C1 segment of cervical spinal cord (tissue), 14 donors: ENCODE data around the gene CSNK1D.

Source experiments
- DNase-seq, 14 donors: peaks; one replicate each; lab custom pipeline; 2025; lab: John Stamatoyannopoulos, UW

CSNK1D gene

DNA sequence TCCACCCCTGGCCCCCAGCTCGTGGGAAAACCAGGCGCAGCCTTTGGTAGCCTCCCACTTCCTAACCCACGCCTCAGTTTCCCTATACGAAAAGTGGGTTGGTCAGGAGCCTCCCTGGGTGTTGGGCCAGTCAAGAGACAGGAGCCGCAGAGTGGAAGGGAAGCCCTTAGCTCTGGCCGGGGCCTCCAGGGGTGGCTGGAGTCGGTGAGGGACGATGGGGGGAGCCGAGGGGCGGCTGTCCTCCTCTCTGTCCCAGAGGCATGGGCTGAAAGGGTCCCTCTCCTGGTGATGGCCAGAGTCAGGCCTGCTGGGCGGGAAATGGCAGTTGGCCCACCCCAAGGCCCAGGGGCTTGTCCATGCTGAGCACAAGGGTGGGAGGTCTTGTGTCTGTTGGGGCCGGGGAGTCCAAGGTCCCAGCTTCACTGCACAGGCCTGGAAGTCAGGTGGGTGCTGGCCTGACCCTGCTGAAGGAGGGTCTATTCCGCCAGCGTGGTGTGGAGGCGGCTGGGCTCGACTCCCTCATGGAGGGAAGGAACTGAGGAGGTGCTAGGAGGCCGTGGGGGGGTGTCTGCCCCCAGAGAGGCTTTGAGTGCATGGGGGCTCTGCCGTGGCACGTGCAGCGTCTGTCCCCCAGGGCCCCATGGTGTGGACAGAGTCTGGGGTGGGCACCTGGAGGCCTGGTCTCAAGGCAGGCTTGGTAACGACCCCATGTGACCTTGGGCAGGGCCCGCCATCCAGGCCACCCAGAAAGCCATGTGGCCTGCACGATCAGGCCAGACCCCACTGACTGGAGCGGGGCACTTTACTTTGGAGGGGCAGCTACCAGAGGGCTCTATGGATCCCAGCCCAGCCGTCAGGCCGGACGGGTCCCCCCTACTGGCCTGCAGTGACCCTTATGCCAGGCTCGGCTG lies 43.5 kb downstream of the CSNK1D start:
- DNase-seq: no peak

DNA sequence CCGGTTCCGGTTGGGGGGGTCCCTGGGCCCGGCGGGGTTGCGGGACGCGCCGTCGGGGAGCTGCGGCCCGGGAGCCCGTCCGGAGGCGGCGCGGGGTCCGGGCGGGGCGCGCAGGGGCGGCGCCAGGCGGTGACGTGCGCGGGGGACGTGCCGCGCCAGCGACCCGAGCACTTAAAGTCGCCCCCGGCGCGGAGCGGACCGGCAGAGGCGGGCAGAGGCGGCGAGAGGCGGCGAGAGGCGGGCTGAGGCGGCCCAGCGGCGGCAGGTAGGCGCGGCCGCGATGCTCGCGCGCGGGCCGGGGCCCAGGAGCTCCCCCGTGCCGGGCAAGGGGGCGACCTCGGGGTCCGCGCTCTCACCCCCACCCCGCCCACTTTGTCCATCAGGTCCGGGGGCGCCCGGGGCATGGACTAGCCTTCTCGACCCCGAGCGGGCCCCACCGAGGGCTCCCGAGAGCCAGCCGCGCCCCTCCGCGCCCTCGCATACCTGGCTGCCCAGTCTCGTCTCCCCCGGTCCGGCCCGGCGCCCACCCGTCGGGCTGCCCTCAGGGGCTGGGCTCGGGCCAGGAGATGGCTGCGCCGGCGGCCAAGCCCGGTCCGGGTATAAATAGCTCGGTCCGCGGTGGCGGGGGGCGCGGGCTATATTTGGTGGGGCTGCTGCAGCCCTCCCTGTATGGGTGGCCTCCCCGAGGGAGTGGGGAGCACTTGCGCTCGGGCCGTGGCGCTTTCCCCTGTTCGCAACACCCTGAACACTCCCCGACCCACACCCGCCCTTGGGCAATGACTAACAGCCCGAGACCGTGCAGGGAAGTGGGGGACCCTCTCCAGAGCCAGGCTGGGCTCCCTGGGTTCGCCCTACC lies 44.4 kb downstream of the CSNK1D start, which contains the start of gene SLC16A3:
Gene SLC16A3 (plus strand): TSS at position 201 of the 856 bp plus-strand sequence. CDS start 6,967 bp downstream, outside the sequence.
- DNase-seq: peak in 3 of 14 donors; percentile 33 to 50 (median 43)

GRCh38 chr17:82228278-82228841 lies 45.1 kb downstream of the CSNK1D start:
- no peak for DNase-seq

DNA sequence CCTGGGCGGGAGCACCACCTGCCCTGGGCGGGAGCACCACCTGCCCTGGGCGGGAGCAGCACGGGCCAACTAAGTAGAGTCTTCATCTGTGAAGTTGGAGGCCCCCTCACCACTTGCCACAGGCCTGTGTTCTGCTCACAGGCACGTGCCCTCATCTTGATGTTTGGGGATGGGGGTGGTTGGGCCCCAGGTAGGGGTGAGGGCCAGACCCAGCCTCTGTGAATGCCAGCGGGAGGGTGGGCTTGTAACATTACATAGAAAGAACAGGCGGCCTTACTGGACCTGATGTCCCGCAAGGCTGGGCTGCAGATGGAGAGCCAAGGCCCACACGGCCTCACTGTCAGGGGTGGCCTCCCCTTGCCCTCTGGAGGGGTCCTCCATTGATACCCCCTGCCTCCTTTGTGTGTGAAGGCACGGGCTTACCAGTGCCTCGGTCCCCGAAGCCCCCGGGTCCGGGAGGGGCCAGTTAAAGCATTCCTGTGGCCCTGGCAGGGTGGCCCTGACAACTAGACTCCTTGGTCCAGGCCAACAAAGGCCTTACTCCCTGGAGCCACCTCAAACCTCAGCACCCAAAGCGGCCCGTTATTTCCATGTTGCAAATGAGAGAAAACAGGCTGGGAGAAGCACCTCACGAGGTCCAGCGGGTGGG lies 45.7 kb downstream of the CSNK1D start:
- DNase-seq: no peak

GRCh38 chr17:82226809-82227628 lies 46.5 kb downstream of the CSNK1D start:
- DNase-seq: no peak

DNA sequence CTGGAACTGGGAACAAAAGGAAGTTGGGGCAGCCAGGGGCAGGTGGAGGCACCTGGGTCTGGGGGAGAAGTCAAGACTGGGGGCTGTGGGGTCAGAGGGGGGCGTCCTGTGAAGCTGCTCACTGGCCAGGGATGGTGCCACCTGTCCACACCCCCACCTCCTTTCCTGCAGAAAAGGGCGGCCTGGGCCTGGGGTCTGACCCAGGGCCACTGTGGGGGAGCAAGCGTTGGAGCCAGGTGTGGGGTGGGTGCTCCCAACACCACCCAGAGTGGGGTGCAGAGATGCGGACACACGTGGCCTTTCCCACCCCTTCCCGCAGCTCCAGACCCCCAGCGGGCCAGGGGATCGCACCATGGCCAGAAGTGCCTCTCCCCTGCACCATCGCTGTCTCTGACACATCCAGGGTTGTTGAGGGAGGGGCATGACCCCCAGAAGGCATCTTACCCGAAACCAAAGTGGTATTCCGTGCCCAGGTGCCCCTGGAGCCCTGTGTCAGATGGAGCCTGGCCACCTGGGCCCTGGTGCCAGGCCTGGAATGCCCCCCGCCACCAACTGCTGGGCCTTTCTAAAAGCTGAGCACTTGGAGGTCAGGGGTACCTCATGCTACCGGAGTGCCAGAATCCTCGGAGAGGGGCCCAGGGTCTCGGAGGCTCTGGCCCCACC lies 47.2 kb downstream of the CSNK1D start:
- no peak for DNase-seq

DNA sequence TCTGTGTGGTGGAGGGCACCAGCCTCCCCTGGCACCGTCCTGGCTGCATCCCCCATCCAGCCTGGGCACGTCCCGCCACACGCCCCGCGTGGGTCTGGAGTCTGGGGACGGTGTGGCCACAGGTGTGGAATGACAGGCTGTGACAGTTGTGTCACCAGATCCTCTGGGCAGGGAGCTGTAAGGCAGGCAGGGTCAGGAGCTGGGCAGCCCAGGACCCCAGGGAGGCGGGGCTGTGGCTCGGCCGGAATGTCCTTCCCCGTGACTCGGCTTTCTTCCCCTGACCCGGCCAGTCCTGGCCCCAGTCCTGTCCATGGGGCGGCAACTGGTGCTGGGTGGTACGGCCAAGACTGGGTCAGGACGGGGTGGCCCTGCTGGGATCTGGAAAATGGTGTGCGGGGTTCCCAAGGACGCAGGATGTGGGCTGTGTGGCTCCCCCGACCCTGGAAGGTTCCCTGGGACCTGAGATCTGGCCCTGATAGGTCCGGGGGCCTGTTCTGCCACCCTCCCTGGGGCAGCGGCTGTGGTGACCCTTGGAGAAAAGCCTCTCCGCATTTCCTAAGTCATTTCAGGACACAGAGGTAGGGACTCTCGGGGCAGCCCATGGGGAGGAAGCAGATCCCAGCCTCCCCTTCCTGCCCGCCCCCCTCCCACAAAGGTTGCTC lies 48.0 kb downstream of the CSNK1D start:
- DNase-seq: no peak

DNA sequence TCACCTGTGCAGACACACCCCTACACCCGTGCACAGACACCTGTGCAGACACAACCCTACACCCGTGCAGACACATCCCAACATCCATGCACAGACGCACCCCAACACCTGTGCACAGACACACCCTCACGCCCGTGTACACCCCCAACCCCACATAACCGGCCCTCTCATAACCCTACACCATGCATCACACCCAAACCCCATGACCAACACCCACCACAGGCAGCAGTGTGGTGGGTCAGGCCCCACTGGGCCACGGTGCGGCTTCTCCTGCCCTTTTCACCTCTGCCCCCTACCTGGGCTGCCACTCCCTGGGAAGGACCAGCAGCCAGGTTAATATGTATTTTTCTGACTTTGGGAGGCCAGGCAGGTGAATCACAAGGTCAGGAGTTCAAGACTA lies 48.8 kb downstream of the CSNK1D start:
- DNase-seq: no peak

DNA sequence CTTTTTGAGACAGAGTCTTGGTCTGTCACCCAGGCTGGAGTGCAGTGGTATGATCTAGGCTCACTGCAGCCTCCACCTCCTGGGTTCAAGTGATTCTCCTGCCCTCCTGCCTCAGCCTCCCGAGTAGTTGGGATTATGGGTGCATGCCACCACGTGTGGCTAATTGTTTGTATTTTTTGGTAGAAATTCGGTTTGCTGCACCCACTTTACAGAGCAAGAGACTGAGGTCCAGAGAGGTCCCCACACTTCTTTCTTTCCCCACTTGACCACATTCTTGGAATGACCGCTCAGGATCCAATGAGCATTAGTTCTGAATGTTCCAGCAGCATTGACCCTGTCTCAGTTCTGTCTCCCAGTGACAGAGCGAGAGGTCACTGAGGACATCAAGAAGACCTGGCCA lies 50.0 kb downstream of the CSNK1D start:
- no peak for DNase-seq

DNA sequence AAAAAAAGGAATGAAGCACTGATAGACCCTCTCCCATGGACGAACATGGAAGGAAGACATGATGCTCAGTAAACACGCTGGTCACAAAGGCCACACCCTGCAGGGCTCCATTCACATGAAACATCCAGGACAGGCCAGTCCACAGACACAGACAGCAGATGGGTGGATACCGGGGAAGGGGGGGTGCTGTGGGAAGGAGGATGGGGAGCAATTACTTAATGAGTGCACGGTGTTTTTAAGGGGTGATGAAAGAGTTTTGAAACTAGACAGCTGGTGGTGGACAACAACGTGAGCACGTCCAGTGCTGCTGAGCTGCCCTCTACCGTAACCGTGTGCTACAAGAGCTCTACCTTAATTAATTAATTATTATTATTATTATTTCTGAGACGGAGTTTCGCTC lies 50.7 kb downstream of the CSNK1D start:
- DNase-seq: no peak

DNA sequence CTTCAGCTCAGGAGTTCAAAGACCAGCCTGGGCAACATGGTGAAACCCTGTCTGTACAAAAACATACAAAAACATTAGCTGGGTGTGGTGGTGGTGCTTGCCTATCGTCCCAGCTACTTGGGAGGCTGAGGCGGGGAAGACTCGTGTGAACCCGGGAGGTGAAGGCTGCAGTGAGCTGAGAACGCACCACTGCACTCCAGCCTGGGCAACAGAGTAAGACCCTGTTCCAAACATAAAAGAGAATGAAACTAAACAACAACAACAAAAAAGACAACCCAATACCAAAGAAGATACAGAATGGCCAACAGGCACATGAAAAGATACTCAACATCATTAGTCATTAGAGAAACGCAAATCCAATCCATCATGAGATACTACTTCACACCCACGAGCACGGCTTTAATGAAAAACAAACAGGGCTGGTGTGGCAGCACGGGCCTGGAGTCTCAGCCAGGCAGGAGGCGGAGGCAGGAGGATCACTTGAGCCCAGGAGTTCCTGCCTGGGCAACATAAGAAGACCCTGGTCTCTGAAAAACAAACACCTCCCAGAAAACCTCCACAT lies 52.1 kb downstream of the CSNK1D start:
- DNase-seq: no peak

DNA sequence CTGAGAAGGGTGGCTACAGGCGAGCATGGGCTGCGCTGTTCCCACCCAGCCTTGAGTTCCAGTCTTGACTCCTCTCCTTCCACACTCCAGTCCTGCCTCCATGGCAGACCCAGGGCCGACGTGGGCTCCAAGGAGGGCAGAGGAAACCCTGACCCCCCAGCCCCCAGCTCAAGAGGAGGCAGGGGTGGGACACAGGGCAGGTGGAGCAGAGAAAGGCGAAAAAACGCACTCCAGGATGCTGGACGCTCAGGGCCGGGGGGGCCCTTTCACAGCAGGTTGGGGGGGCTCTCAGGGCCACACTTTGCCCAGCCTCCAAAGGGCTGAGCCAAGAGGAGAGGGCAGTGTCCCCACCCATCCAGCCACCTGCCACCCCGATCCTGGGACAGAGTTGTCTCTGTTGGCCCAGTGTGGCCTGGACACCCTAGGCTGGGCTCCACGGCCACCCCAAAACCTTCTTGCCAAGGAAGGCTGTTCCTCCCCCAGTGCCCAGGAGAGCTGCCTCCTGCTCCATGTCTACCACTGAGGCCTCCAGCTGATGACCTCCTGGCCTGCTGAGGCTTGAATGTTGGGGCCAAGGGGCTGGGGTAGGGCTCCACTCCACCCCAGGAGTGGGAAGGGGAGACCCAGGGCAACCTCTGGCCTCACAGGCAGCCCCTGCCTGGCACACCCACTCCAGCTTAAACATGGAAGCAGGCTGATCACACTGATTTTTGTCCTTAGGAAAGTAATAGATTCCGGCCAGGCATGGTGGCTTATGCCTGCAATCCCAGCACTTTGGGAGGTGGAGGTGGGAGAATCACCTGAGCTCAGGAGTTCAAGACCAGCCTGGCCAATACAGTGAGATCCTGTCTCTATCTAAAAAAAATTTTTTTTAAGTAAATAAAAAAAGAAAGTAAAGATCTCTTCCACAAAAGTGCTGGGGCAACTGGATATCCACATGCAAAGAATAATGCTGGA lies 53.5 kb downstream of the CSNK1D start:
- no peak for DNase-seq

- DNase-seq: no peak
These were observed 54.4 kb downstream of the CSNK1D start for GRCh38 chr17:82219083-82219482.

DNA sequence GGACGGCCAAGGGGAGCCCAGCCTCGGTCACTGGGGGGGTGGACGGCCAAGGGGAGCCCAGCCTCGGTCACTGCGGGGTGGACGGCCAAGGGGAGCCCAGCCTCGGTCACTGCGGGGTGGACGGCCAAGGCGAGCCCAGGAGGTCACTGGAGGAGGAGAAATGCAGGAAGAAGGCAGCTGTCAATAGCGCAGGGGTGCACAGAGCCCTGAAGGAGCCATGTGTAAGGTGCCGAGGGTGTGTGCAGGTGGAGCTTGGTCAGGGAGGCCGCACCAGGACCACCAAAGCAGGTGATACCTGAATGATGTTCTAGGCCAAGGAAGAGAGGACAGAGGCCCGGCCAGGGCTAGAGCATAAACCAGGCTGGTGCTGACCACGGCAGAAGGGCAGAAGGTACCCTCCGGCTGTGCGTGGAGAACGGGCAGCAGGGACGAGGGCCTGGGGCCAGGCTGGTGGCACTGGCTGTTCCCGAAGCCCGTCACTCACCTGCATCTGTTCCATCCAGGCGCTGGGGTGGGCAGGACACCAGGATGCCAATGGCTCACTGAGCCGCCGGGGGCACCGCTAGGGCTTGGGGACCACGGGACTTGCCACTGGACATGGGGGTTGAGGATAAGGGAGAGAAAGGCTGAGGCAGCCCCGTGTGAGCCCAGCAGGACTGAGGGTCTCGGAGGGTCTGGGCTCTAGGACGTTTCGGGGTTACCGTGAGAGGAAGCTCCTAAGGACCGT lies 55.0 kb downstream of the CSNK1D start:
- no peak for DNase-seq

GRCh38 chr17:82217530-82218204 lies 55.8 kb downstream of the CSNK1D start:
- peak in 6 of 14 donors; percentile 26 to 77 (median 35) for DNase-seq

DNA sequence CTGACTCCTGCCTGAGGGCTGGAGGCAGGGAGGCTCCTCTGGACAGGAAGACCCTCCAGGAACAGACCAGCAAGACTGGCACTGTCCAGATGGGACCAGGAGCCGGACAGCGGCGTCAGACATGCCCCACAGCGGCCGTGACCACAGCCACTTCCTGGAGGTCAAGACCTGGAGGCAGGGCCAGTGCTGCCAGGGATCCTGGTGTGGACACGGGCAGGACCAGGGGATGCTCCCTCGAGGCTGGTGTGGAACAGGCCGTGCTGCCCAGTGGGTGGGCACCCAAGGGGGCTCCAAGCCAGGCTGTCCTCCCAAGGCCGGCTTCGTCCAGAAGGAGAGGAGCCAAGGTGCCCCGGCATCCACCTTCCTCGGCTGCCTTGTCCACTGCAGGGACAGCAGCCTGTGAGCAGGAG lies 56.4 kb downstream of the CSNK1D start:
- DNase-seq: peak in 1 of 14 donors; percentile 45
